Endothelial cell of umbilical vein (primary cell): Measurements from ENCODE around the gene CCDC18. TPM values are rescaled to one million over a fixed set of nuclear protein-coding genes. Genes with fewer than 3 reads are reported as not detected.

ENCODE experiments used
- BruUV-seq: library from RNA; stranded (reverse); fragments of 400-500 nt; replicated peaks from 2 replicates; lab custom pipeline; 2021; lab: Mats Ljungman, UMichigan
- CTCF ChIA-PET: fragments of 300-600, 350-600 bp; sonication (Branson Sonifier 250); formaldehyde crosslinking; loops from one replicate; lab custom pipeline; 2021; ENCODE audit warnings: antibody characterized with exemption, inconsistent platforms; lab: Charles Lee
- POLR2A ChIA-PET: fragments of 300-600, 350-600 bp; sonication (Branson Sonifier 250); formaldehyde crosslinking; loops from one replicate; lab custom pipeline; 2021; ENCODE audit warnings: antibody characterized with exemption, inconsistent platforms; lab: Charles Lee
- DNase-seq: peaks from one replicate; pipeline ENCODE4 v3.0.0-alpha.2; 2011; ENCODE audit warnings: low read depth, low spot score
- FAIRE-seq: peaks from 2 replicates; lab custom pipeline; 2011; peaks lifted over from hg19 to GRCh38; lab: Jason Lieb, UNC
- H2AFZ ChIP-seq: 2 replicates; pipeline ENCODE4 v1.6.0; 2012; ENCODE audit warnings: low read depth, low read length, control low read depth, inconsistent platforms
- H3K27ac ChIP-seq: 2 replicates; pipeline ENCODE4 v1.5.1; 2011; ENCODE audit warnings: low read depth, mild to moderate bottlenecking, control low read depth, low read length, moderate library complexity; ENCODE audit not compliant: insufficient read depth
- H3K27me3 ChIP-seq, 2 experiments: 2 replicates each; pipeline versions ENCODE4 v1.6.0 to v1.6.1; 2011; ENCODE audit warnings: low read length in 2 of 2, mixed read lengths in 1 of 2; ENCODE audit not compliant: control insufficient read depth in 2 of 2, insufficient read depth in 2 of 2
- H3K36me3 ChIP-seq, 2 experiments: 2 replicates in 1 of 2; 3 replicates in 1 of 2; pipeline ENCODE4 v1.5.1; 2011; ENCODE audit warnings: low read length in 2 of 2, mild to moderate bottlenecking in 1 of 2, moderate library complexity in 1 of 2; ENCODE audit not compliant: control insufficient read depth in 2 of 2, insufficient read depth in 2 of 2; ENCODE audit errors: extremely low read depth in 1 of 2
- H3K4me1 ChIP-seq: 3 replicates; pipeline ENCODE4 v1.5.1; 2011; ENCODE audit warnings: mild to moderate bottlenecking, low read length; ENCODE audit not compliant: control insufficient read depth, insufficient read depth; ENCODE audit errors: extremely low read depth
- H3K4me2 ChIP-seq: 2 replicates; pipeline ENCODE4 v1.6.1; 2011; ENCODE audit warnings: low read length, control low read depth, mixed read lengths; ENCODE audit not compliant: insufficient read depth
- H3K4me3 ChIP-seq, 3 experiments: fragments of 200-600 bp in 1 of 3; sonication (generic), shearing (Covaris generic) in 1 of 3; replicated peaks in 1 of 3; 2 replicates each; pipeline ENCODE4 v1.5.1; 2011 to 2016; ENCODE audit warnings: control low read depth in 3 of 3, low read length in 3 of 3, mild to moderate bottlenecking in 2 of 3, inconsistent platforms in 1 of 3, low read depth in 1 of 3, moderate library complexity in 1 of 3; ENCODE audit not compliant: insufficient read depth in 1 of 3
- H3K79me2 ChIP-seq: 2 replicates; pipeline ENCODE4 v1.6.0; 2012; ENCODE audit warnings: low read length, inconsistent platforms; ENCODE audit not compliant: control insufficient read depth, insufficient read depth
- H3K9ac ChIP-seq: replicated peaks from 2 replicates; pipeline ENCODE3; 2011; ENCODE audit warnings: low read length, control low read depth; ENCODE audit not compliant: insufficient read depth; ENCODE audit errors: extremely low read depth
- H3K9me1 ChIP-seq: replicated peaks from 3 replicates; pipeline ENCODE4 v1.6.0; 2011; ENCODE audit warnings: mild to moderate bottlenecking, low read length; ENCODE audit not compliant: control insufficient read depth, insufficient read depth; ENCODE audit errors: extremely low read depth
- H3K9me3 ChIP-seq: replicated peaks from 2 replicates; pipeline ENCODE4 v1.5.1; 2012; ENCODE audit warnings: low read length, inconsistent platforms; ENCODE audit not compliant: control insufficient read depth, insufficient read depth
- H4K20me1 ChIP-seq: replicated peaks from 2 replicates; pipeline ENCODE3; 2011; ENCODE audit warnings: mild to moderate bottlenecking, low read length; ENCODE audit not compliant: control insufficient read depth, insufficient read depth; ENCODE audit errors: extremely low read depth
- CTCF ChIP-seq, 2 donors: IDR thresholded peaks; 1 replicate in 1 of 2; 2 replicates in 1 of 2; pipeline ENCODE4 v1.5.1; 2011; ENCODE audit warnings: low read length in 2 of 2, mild to moderate bottlenecking in 2 of 2, moderate library complexity in 2 of 2, control low read depth in 1 of 2, inconsistent platforms in 1 of 2, low read depth in 1 of 2; ENCODE audit not compliant: insufficient read depth in 1 of 2; ENCODE audit errors: extremely low read depth in 1 of 2
- EZH2 ChIP-seq: IDR thresholded peaks from 2 replicates; pipeline ENCODE4 v1.6.1; 2012; ENCODE audit warnings: borderline replicate concordance, low read depth, mild to moderate bottlenecking, moderate library complexity, low read length, inconsistent platforms; ENCODE audit not compliant: severe bottlenecking
- FOS ChIP-seq: IDR thresholded peaks from 2 replicates; pipeline ENCODE4 v1.6.1; 2011; ENCODE audit warnings: mild to moderate bottlenecking, low read length, moderate library complexity, borderline replicate concordance; ENCODE audit not compliant: insufficient read depth
- GATA2 ChIP-seq: IDR thresholded peaks from 2 replicates; pipeline ENCODE4 v1.7.0; 2011; ENCODE audit warnings: low read depth, mild to moderate bottlenecking, moderate library complexity, mixed read lengths, low read length; ENCODE audit not compliant: insufficient read length, insufficient read depth
- JUN ChIP-seq: IDR thresholded peaks from 2 replicates; pipeline ENCODE4 v1.6.1; 2011; ENCODE audit warnings: borderline replicate concordance, low read depth; ENCODE audit not compliant: insufficient read length, insufficient read depth
- MAX ChIP-seq: IDR thresholded peaks from 2 replicates; pipeline ENCODE4 v1.6.1; 2011; ENCODE audit not compliant: insufficient read depth, insufficient read length
- MYC ChIP-seq: IDR thresholded peaks from one replicate; pipeline ENCODE4 v1.6.1; 2011; ENCODE audit warnings: mild to moderate bottlenecking, low read depth, low read length
- POLR2A ChIP-seq: IDR thresholded peaks from 2 replicates; pipeline ENCODE4 v1.6.1; 2012; ENCODE audit warnings: low read depth, mild to moderate bottlenecking, control low read depth, low read length
- POLR2AphosphoS5 ChIP-seq: IDR thresholded peaks from 2 replicates; pipeline ENCODE4 v1.6.1; 2012; ENCODE audit warnings: low read depth, mild to moderate bottlenecking, control low read depth, low read length, moderate library complexity; ENCODE audit not compliant: insufficient read depth
- dilution Hi-C: fragments of 300-500 bp; cut with MboI; formaldehyde crosslinking; loops from one replicate; pipeline ENCODE4 v1.15.0; 2019; ENCODE audit warnings: low sequenced_read_pairs; ENCODE audit not compliant: extremely low pct_ligation_motif_present
- intact Hi-C: fragments of 100-400 bp; cut with micrococcal nuclease; formaldehyde crosslinking; loops from one replicate; pipeline ENCODE4 v1.10.0; 2022
- polyA plus RNA-seq, 4 experiments: library from polyadenylated mRNA; depleted of rRNA in 3 of 4; stranded (reverse) in 3 of 4; unstranded in 1 of 4; fragments of >200 nt; gene quantifications; 2 replicates each; pipeline versions ENCODE4 v1.2.1 to v1.2.3, GENCODE V29; 2011 to 2012; ENCODE audit warnings: missing spikeins in 1 of 4
- total RNA-seq: library from RNA; stranded (reverse); gene quantifications from 2 replicates; pipeline ENCODE4 v1.2.3, GENCODE V29; 2021

Gene CCDC18
- total and polyA plus RNA-seq, 2 donors (not counting 3 experiments of a cell fraction or from before 2014, with no cell fraction given), result 2.2 to 11.2 TPM

- no peaks in the 10 kb centered on the region for H3K9me3 ChIP-seq
- H4K20me1 ChIP-seq, result no peaks in the 10 kb centered on the region
- H3K4me3 ChIP-seq, result no peak overlapping the region
- H3K27me3 ChIP-seq, result no peaks in the 10 kb centered on the region
- no peaks in the 10 kb centered on the region for H3K9me1 ChIP-seq
- intact Hi-C loops (no loop called here), dilution Hi-C loops (no loop called here)
- DNase-seq (no peak), FAIRE-seq (no peak)
- no peak overlapping the region for H3K9ac ChIP-seq
- H3K4me2 ChIP-seq, result no peak overlapping the region
- BruUV-seq, result no TSS peak
- no peaks in the 10 kb centered on the region for H3K36me3 ChIP-seq
- POLR2A ChIA-PET, result interaction anchor here (1.3 kb wide), 1 partner anchor 18 kb away, joined by 3 read pairs; no protein-coding TSS in a partner anchor
- CTCF ChIA-PET, result no interaction called here
- H3K27ac ChIP-seq, result no peak overlapping the region
- no peaks in the 10 kb centered on the region for H3K79me2 ChIP-seq
- no peaks in the 10 kb centered on the region for H3K4me1 ChIP-seq
- H2AFZ ChIP-seq, result no peak overlapping the region
- TF ChIP-seq POLR2AphosphoS5 (no peak), JUN (no peak), FOS (no peak), CTCF (IDR thresholded peaks at IDR 0.05; ENCODE audit: extremely low read depth in 1 of 2, insufficient read depth in 1 of 2, low read depth in 1 of 2, low read length in 2 of 2) (no peak), MYC (no peak)
Observed at GRCh38 chr1:93256433-93256832, 75.9 kb downstream of the CCDC18 start.

GRCh38 chr1:93257889-93258288 is 77.4 kb downstream of the CCDC18 start:
- TF ChIP-seq EZH2 (no peak), FOS (no peak), MYC (no peak), POLR2A (no peak), GATA2 (no peak), JUN (no peak), CTCF (IDR thresholded peaks at IDR 0.05; ENCODE audit: extremely low read depth in 1 of 2, insufficient read depth in 1 of 2, low read depth in 1 of 2, low read length in 2 of 2) (no peak), MAX (no peak), POLR2AphosphoS5 (no peak)
- Histone ChIP-seq H3K27me3 (no peaks in the 10 kb centered on the region), H4K20me1 (no peaks in the 10 kb centered on the region), H3K9ac (no peak overlapping the region), H3K79me2 (no peaks in the 10 kb centered on the region), H3K4me2 (no peak overlapping the region), H2AFZ (no peak overlapping the region), H3K36me3 (no peaks in the 10 kb centered on the region), H3K9me3 (no peaks in the 10 kb centered on the region), H3K4me1 (no peaks in the 10 kb centered on the region), H3K9me1 (no peaks in the 10 kb centered on the region), H3K27ac (no peak overlapping the region), H3K4me3 (no peak overlapping the region)
- intact Hi-C loops (no loop called here), dilution Hi-C loops (no loop called here)
- no TSS peak for BruUV-seq
- CTCF ChIA-PET, result interaction anchor here (1.5 to 1.7 kb wide), 2 partner anchors 12 to 20 kb away, joined by 4 to 6 read pairs; no protein-coding TSS in a partner anchor
- DNase-seq (no peak), FAIRE-seq (no peak)
- POLR2A ChIA-PET, result interaction anchor here (1.3 kb wide), 1 partner anchor 19 kb away, joined by 3 read pairs; no protein-coding TSS in a partner anchor
